ENCODE data around the gene KDM4B.
A peak's percentile ranks its signal among the peaks of the same experiment; 100 is the strongest.

The KDM4B gene

GRCh38 chr19:5073153-5073844, 104.4 kb downstream of the KDM4B start:
- DNase-seq (ENCODE audit: low read depth): no peak

GRCh38 chr19:5074407-5074806, 105.5 kb downstream of the KDM4B start:
- DNase-seq (ENCODE audit: low read depth): no peak

- no peak for DNase-seq (ENCODE audit: low read depth)
These were observed 106.0 kb downstream of the KDM4B start for GRCh38 chr19:5074830-5075394.

- no peak for DNase-seq (ENCODE audit: low read depth)
These were observed 106.7 kb downstream of the KDM4B start for GRCh38 chr19:5075597-5075996.

- DNase-seq (ENCODE audit: low read depth): no peak
These were observed 107.7 kb downstream of the KDM4B start for GRCh38 chr19:5076440-5077208.

GRCh38 chr19:5077209-5077515, 108.2 kb downstream of the KDM4B start:
- no peak for DNase-seq (ENCODE audit: low read depth)

- no peak for DNase-seq (ENCODE audit: low read depth)
These were observed 109.3 kb downstream of the KDM4B start for GRCh38 chr19:5078182-5078581.

- DNase-seq (ENCODE audit: low read depth): no peak
These were observed 109.8 kb downstream of the KDM4B start for GRCh38 chr19:5078666-5079065.

- no peak for DNase-seq (ENCODE audit: low read depth)
These were observed 110.3 kb downstream of the KDM4B start for GRCh38 chr19:5079071-5079774.

- peak; percentile 31 for DNase-seq (ENCODE audit: low read depth)
These were observed 111.2 kb downstream of the KDM4B start for GRCh38 chr19:5080030-5080654.

- no peak for DNase-seq (ENCODE audit: low read depth)
These were observed 111.9 kb downstream of the KDM4B start for GRCh38 chr19:5080809-5081208.

GRCh38 chr19:5081443-5082161, 112.7 kb downstream of the KDM4B start:
- no peak for DNase-seq (ENCODE audit: low read depth)

- no peak for DNase-seq (ENCODE audit: low read depth)
These were observed 114.6 kb downstream of the KDM4B start for GRCh38 chr19:5083547-5083965.

- no peak for DNase-seq (ENCODE audit: low read depth)
These were observed 116.7 kb downstream of the KDM4B start for GRCh38 chr19:5085566-5085965.

- DNase-seq (ENCODE audit: low read depth): no peak
These were observed 117.3 kb downstream of the KDM4B start for GRCh38 chr19:5086230-5086629.

- DNase-seq (ENCODE audit: low read depth): no peak
These were observed 118.0 kb downstream of the KDM4B start for GRCh38 chr19:5086725-5087439.

- no peak for DNase-seq (ENCODE audit: low read depth)
These were observed 120.4 kb downstream of the KDM4B start for GRCh38 chr19:5089283-5089682.

GRCh38 chr19:5090465-5091017, 121.6 kb downstream of the KDM4B start:
- DNase-seq (ENCODE audit: low read depth): no peak

GRCh38 chr19:5091018-5091683, 122.2 kb downstream of the KDM4B start:
- peak; percentile 48 for DNase-seq (ENCODE audit: low read depth)
